Measurements from ENCODE around the gene SRM.

Gene SRM

GRCh38 chr1:11031624-11032262, 28.1 kb downstream of the SRM start:
- DNase-seq (ENCODE audit: extremely low read depth, low read depth), result no peak
- no peak overlapping the region for H3K4me3 ChIP-seq (replicated peaks; ENCODE audit: low read depth, low read length)
- TF ChIP-seq CTCF (IDR thresholded peaks at IDR 0.05; ENCODE audit: low read depth, low read length, missing control alignments), result no peak

GRCh38 chr1:11030865-11031264, 29.0 kb downstream of the SRM start:
- no peak overlapping the region for H3K4me3 ChIP-seq (replicated peaks; ENCODE audit: low read depth, low read length)
- TF ChIP-seq CTCF (IDR thresholded peaks at IDR 0.05; ENCODE audit: low read depth, low read length, missing control alignments), result no peak
- DNase-seq (ENCODE audit: extremely low read depth, low read depth), result no peak

- no peak overlapping the region for H3K4me3 ChIP-seq (replicated peaks; ENCODE audit: low read depth, low read length)
- no peak for DNase-seq (ENCODE audit: extremely low read depth, low read depth)
- TF ChIP-seq CTCF (IDR thresholded peaks at IDR 0.05; ENCODE audit: low read depth, low read length, missing control alignments), result no peak
Observed at GRCh38 chr1:11028018-11028417, 31.8 kb downstream of the SRM start.

GRCh38 chr1:11027316-11027715, 32.5 kb downstream of the SRM start:
- DNase-seq (ENCODE audit: extremely low read depth, low read depth), result no peak
- TF ChIP-seq CTCF (IDR thresholded peaks at IDR 0.05; ENCODE audit: low read depth, low read length, missing control alignments), result no peak

GRCh38 chr1:11026903-11027302, 32.9 kb downstream of the SRM start:
- H3K4me3 ChIP-seq (replicated peaks; ENCODE audit: low read depth, low read length), result no peak overlapping the region
- DNase-seq (ENCODE audit: extremely low read depth, low read depth), result no peak
- no peak for TF ChIP-seq CTCF (IDR thresholded peaks at IDR 0.05; ENCODE audit: low read depth, low read length, missing control alignments)

More at GRCh38 chr1:11027316-11027715, 32.5 kb downstream of the SRM start:
- H3K4me3 ChIP-seq (replicated peaks; ENCODE audit: low read depth, low read length), result no peak overlapping the region

GRCh38 chr1:11026052-11026451, 33.8 kb downstream of the SRM start:
- no peak for TF ChIP-seq CTCF (IDR thresholded peaks at IDR 0.05; ENCODE audit: low read depth, low read length, missing control alignments)

GRCh38 chr1:11025618-11026017, 34.2 kb downstream of the SRM start:
- DNase-seq (ENCODE audit: extremely low read depth, low read depth), result no peak
- no peak overlapping the region for H3K4me3 ChIP-seq (replicated peaks; ENCODE audit: low read depth, low read length)
- TF ChIP-seq CTCF (IDR thresholded peaks at IDR 0.05; ENCODE audit: low read depth, low read length, missing control alignments), result no peak

More at GRCh38 chr1:11026052-11026451, 33.8 kb downstream of the SRM start:
- no peak for DNase-seq (ENCODE audit: extremely low read depth, low read depth)
- no peak overlapping the region for H3K4me3 ChIP-seq (replicated peaks; ENCODE audit: low read depth, low read length)
